ENCODE measurements around the gene ZFHX3.

The ZFHX3 gene

GRCh38 chr16:72814226-72814625, 233.7 kb downstream of the ZFHX3 start:
- no peak for DNase-seq

- no peak for DNase-seq
Observed at GRCh38 chr16:72812672-72813071, 235.3 kb downstream of the ZFHX3 start.

GRCh38 chr16:72811876-72812275, 236.1 kb downstream of the ZFHX3 start:
- no peak for DNase-seq

GRCh38 chr16:72811188-72811720, 236.7 kb downstream of the ZFHX3 start:
- no peak for DNase-seq

- DNase-seq = no peak
Observed at GRCh38 chr16:72810480-72810879, 237.4 kb downstream of the ZFHX3 start.

GRCh38 chr16:72809446-72809845, 238.5 kb downstream of the ZFHX3 start:
- no peak for DNase-seq

- DNase-seq = no peak
Observed at GRCh38 chr16:72808754-72809153, 239.2 kb downstream of the ZFHX3 start.

GRCh38 chr16:72807245-72807644, 240.7 kb downstream of the ZFHX3 start:
- no peak for DNase-seq

GRCh38 chr16:72805486-72805885, 242.4 kb downstream of the ZFHX3 start:
- DNase-seq = no peak

GRCh38 chr16:72800524-72801161, 247.3 kb downstream of the ZFHX3 start:
- no peak for DNase-seq

- no peak for DNase-seq
Observed at GRCh38 chr16:72798264-72798663, 249.7 kb downstream of the ZFHX3 start.

- DNase-seq = no peak
Observed at GRCh38 chr16:72797621-72798020, 250.3 kb downstream of the ZFHX3 start.

- no peak for DNase-seq
Observed at GRCh38 chr16:72796222-72796621, 251.7 kb downstream of the ZFHX3 start.

- DNase-seq = no peak
Observed at GRCh38 chr16:72794986-72795385, 252.9 kb downstream of the ZFHX3 start.

- no peak for DNase-seq
Observed at GRCh38 chr16:72794319-72794718, 253.6 kb downstream of the ZFHX3 start.

GRCh38 chr16:72793716-72794115, 254.2 kb downstream of the ZFHX3 start:
- no peak for DNase-seq

GRCh38 chr16:72793017-72793416, 254.9 kb downstream of the ZFHX3 start:
- no peak for DNase-seq

- DNase-seq = no peak
Observed at GRCh38 chr16:72791786-72792185, 256.1 kb downstream of the ZFHX3 start.

- no peak for DNase-seq
Observed at GRCh38 chr16:72789921-72790320, 258.0 kb downstream of the ZFHX3 start.

GRCh38 chr16:72789465-72789864, 258.5 kb downstream of the ZFHX3 start:
- DNase-seq = no peak

- DNase-seq = no peak
Observed at GRCh38 chr16:72788269-72788809, 259.6 kb downstream of the ZFHX3 start.

- no peak for DNase-seq
Observed at GRCh38 chr16:72787514-72788268, 260.2 kb downstream of the ZFHX3 start.

GRCh38 chr16:72787130-72787513, 260.8 kb downstream of the ZFHX3 start:
- no peak for DNase-seq

GRCh38 chr16:72786606-72787005, 261.3 kb downstream of the ZFHX3 start:
- DNase-seq = no peak

Measured in effector CD8-positive, alpha-beta T cell (primary cell).